Endodermal cell (in vitro differentiated cells): Measurements from ENCODE around the gene FANK1. TPM values are rescaled to one million over a fixed set of nuclear protein-coding genes. Genes with fewer than 3 reads are reported as not detected.

Experiments
- DNase-seq: peaks from one replicate; pipeline ENCODE4 v3.0.0-alpha.2; 2017
- H3K27ac ChIP-seq: 2 replicates; pipeline ENCODE4 v1.5.1; 2013; ENCODE audit warnings: mild to moderate bottlenecking, low read depth, low read length, moderate library complexity
- H3K27me3 ChIP-seq: 2 replicates; pipeline ENCODE4 v1.6.1; 2013; ENCODE audit warnings: mild to moderate bottlenecking, low read length, moderate library complexity; ENCODE audit not compliant: insufficient read depth, control insufficient read depth, poor library complexity, severe bottlenecking
- H3K36me3 ChIP-seq: 2 replicates; pipeline ENCODE4 v1.7.0; 2013; ENCODE audit warnings: mild to moderate bottlenecking, low read length, moderate library complexity; ENCODE audit not compliant: control insufficient read depth, insufficient read depth
- H3K4me1 ChIP-seq: one replicate; pipeline ENCODE4 v1.7.0; 2013; ENCODE audit warnings: low read length; ENCODE audit not compliant: control insufficient read depth, insufficient read depth
- H3K4me3 ChIP-seq: 2 replicates; pipeline ENCODE4 v1.5.1; 2013; ENCODE audit warnings: mild to moderate bottlenecking, low read length, moderate library complexity
- H3K9ac ChIP-seq: 2 replicates; pipeline ENCODE4 v1.6.1; 2013; ENCODE audit warnings: mild to moderate bottlenecking, low read length, moderate library complexity; ENCODE audit not compliant: poor library complexity, severe bottlenecking; ENCODE audit errors: extremely low read depth
- H3K9me3 ChIP-seq: 2 replicates; pipeline ENCODE4 v1.6.1; 2013; ENCODE audit warnings: mild to moderate bottlenecking, low read length, moderate library complexity; ENCODE audit not compliant: control insufficient read depth
- H3K27ac Mint-ChIP-seq: 2 replicates; pipeline ENCODE4 v1.8.0; 2020; ENCODE audit warnings: mixed read lengths
- H3K27me3 Mint-ChIP-seq: 2 replicates; pipeline ENCODE4 v1.8.0; 2021; ENCODE audit warnings: mild to moderate bottlenecking, mixed read lengths; ENCODE audit not compliant: insufficient read depth
- H3K36me3 Mint-ChIP-seq: 2 replicates; pipeline ENCODE4 v1.8.0; 2020; ENCODE audit warnings: low read depth, mixed read lengths
- H3K4me1 Mint-ChIP-seq: 2 replicates; pipeline ENCODE4 v1.8.0; 2020; ENCODE audit warnings: mixed read lengths
- H3K4me3 Mint-ChIP-seq: 2 replicates; pipeline ENCODE4 v1.8.0; 2020; ENCODE audit warnings: mild to moderate bottlenecking, moderate library complexity, mixed read lengths
- H3K9me3 Mint-ChIP-seq: 2 replicates; pipeline ENCODE4 v1.8.0; 2020; ENCODE audit warnings: mild to moderate bottlenecking, mixed read lengths
- WGBS, 2 experiments: methylation state at CpG; one replicate each; pipeline versions ENCODE4 v1.1.5 to v1.1.7; 2013; ENCODE audit warnings: missing lambda C conversion rate in 2 of 2, mixed read lengths in 1 of 2; ENCODE audit not compliant: insufficient coverage in 1 of 2, insufficient read length in 1 of 2; 5-methylcytosine and 5-hydroxymethylcytosine counted together
- total RNA-seq, 2 donors: library from RNA; stranded (reverse); fragmentation: NEBNext Ultra II Directional in 1 of 2; extraction: Animal tissue kit (Norgen Biotek cat#: 25700) in 1 of 2; gene quantifications; 2 replicates in 1 of 2; 3 replicates in 1 of 2; pipeline ENCODE4 v1.2.1, GENCODE V29; 2021
- TF ChIP-seq, protein P1 (sequence below): fragments of 200-600 bp; sonication (generic); conservative IDR thresholded peaks from 2 replicates; pipeline ENCODE4 v1.5.0; 2021; ENCODE audit warnings: antibody characterized with exemption, mild to moderate bottlenecking

FANK1 gene
- total RNA-seq, 2 donors from 2014 or later, result 7.7 to 10.0 TPM

DNA sequence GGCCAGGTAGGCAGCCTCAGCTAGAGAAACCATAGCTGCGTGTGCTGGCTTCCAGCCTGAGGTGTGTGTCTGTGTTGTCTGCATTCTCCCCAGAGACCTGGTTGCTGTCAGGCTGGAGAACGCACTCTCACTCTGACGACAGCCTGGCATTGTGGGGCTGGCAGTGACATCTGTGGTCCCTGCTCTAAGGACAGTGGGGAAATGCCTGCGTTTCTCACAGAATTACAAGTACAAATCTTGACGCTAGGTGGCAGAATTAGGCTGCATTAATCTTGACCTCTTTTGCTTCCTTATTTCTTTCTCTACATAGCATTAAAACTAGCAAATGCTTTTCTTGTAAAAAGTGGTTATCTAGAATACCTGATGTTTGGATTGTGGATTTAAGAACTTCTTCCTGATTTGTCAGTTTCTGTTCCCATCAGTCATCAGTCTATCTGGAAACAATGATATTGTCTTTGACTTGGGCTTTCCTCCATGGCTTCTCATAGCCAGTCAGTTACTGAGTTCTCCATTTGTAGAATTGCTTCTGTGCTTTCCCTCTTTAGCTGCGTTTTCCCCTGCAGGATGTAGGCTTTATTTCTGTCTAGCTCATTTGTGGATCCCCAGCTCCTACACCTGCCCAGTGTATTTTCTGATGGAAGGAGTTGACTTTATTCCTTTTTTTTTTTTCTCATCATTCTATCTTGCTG lies 86.0 kb downstream of the FANK1 start:
- H3K27me3 Mint-ChIP-seq, result peaks cover 10% of the 10 kb centered on the region
- H3K27ac ChIP-seq, result no peak overlapping the region
- H3K36me3 ChIP-seq, result no peaks in the 10 kb centered on the region
- H3K27ac Mint-ChIP-seq, result no peak overlapping the region
- 13 to 17% methylated on average over 3 to 6 of the region's 6 CpGs for WGBS, 2 experiments
- no peaks in the 10 kb centered on the region for H3K4me1 ChIP-seq
- H3K9me3 Mint-ChIP-seq, result no peaks in the 10 kb centered on the region
- no peak overlapping the region for H3K4me3 Mint-ChIP-seq
- peaks cover 29% of the 10 kb centered on the region for H3K4me1 Mint-ChIP-seq
- DNase-seq, result peak; percentile 72
- H3K36me3 Mint-ChIP-seq, result no peaks in the 10 kb centered on the region
- H3K4me3 ChIP-seq, result no peak overlapping the region
- TF ChIP-seq, protein P1, sequence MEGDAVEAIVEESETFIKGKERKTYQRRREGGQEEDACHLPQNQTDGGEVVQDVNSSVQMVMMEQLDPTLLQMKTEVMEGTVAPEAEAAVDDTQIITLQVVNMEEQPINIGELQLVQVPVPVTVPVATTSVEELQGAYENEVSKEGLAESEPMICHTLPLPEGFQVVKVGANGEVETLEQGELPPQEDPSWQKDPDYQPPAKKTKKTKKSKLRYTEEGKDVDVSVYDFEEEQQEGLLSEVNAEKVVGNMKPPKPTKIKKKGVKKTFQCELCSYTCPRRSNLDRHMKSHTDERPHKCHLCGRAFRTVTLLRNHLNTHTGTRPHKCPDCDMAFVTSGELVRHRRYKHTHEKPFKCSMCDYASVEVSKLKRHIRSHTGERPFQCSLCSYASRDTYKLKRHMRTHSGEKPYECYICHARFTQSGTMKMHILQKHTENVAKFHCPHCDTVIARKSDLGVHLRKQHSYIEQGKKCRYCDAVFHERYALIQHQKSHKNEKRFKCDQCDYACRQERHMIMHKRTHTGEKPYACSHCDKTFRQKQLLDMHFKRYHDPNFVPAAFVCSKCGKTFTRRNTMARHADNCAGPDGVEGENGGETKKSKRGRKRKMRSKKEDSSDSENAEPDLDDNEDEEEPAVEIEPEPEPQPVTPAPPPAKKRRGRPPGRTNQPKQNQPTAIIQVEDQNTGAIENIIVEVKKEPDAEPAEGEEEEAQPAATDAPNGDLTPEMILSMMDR, result peak; percentile 88
- H3K9me3 ChIP-seq, result no peaks in the 10 kb centered on the region
- no peaks in the 10 kb centered on the region for H3K27me3 ChIP-seq
- H3K9ac ChIP-seq, result no peak overlapping the region

DNA sequence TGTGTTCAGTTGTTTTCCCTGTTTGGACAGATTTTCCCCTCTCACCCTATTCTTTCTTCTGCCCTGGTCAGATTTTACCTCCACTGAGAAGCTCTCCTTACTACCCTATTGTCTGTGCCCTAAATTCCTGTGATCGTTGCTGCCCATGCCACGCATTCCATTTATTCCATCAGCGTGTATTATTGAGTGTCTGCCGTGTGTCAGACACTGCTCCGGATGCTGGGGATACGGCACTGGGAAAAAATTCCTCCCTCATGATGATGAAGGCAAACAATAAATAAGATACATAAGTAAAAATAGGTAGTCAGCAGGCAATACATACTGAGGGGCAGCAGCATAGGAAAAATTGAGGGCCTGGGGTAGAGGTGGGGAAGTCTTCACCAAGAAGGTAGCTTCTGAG lies 86.8 kb downstream of the FANK1 start:
- Mint-ChIP-seq H3K27ac (peak overlapping the region; percentile 32), H3K36me3 (no peaks in the 10 kb centered on the region), H3K4me3 (no peak overlapping the region), H3K27me3 (peaks cover 10% of the 10 kb centered on the region), H3K9me3 (no peaks in the 10 kb centered on the region), H3K4me1 (peaks cover 25% of the 10 kb centered on the region)
- H3K4me1 ChIP-seq, result no peaks in the 10 kb centered on the region
- no peaks in the 10 kb centered on the region for H3K27me3 ChIP-seq
- H3K27ac ChIP-seq, result no peak overlapping the region
- H3K4me3 ChIP-seq, result no peak overlapping the region
- H3K9me3 ChIP-seq, result no peaks in the 10 kb centered on the region
- no peak for DNase-seq
- H3K9ac ChIP-seq, result no peak overlapping the region
- H3K36me3 ChIP-seq, result no peaks in the 10 kb centered on the region
- whole genome bisulfite sequencing, 2 experiments, result 50 to 83% methylated on average over 2 to 6 of the region's 6 CpGs
- TF ChIP-seq, protein P1, result no peak

DNA sequence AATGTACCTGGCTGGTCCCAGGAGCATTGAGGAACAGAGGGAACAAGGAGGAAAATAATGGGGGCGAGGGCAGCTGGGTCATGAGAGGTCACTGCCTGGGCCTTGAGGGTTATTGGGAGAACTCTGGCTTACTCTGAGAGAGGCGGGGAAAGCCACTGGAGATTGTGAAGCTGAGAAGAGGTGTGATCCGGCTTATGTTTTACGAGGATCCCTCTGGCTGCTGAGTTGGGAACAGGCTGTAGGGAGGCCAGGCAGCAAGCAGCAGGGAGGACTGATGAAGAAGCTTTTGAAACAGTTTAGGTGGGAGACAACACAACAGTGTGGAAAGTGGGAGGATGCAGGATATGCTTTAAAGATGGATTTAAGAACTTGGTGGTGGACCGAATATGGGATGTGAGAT lies 87.3 kb downstream of the FANK1 start:
- H3K4me3 ChIP-seq, result no peak overlapping the region
- no peaks in the 10 kb centered on the region for H3K9me3 Mint-ChIP-seq
- H3K9me3 ChIP-seq, result no peaks in the 10 kb centered on the region
- H3K4me1 Mint-ChIP-seq, result peaks cover 24% of the 10 kb centered on the region
- H3K27ac Mint-ChIP-seq, result no peak overlapping the region
- H3K27ac ChIP-seq, result no peak overlapping the region
- H3K36me3 Mint-ChIP-seq, result no peaks in the 10 kb centered on the region
- TF ChIP-seq, protein P1, result peak; percentile 29
- H3K4me1 ChIP-seq, result no peaks in the 10 kb centered on the region
- H3K4me3 Mint-ChIP-seq, result no peak overlapping the region
- DNase-seq, result no peak
- no peaks in the 10 kb centered on the region for H3K27me3 ChIP-seq
- H3K27me3 Mint-ChIP-seq, result peaks cover 10% of the 10 kb centered on the region
- WGBS, 2 experiments, result 88 to 93% methylated on average over 4 to 5 of the region's 5 CpGs
- H3K9ac ChIP-seq, result no peak overlapping the region
- H3K36me3 ChIP-seq, result no peaks in the 10 kb centered on the region
